GM19397 (cell line): ENCODE results near the gene LAMTOR5.

Source experiments
- ATAC-seq: cut with Tn5 transposase; IDR thresholded peaks from one replicate; pipeline ENCODE4 v1.9.1; 2021; ENCODE audit warnings: mild to moderate bottlenecking, moderate library complexity; ENCODE audit not compliant: unreplicated experiment

LAMTOR5 gene

DNA sequence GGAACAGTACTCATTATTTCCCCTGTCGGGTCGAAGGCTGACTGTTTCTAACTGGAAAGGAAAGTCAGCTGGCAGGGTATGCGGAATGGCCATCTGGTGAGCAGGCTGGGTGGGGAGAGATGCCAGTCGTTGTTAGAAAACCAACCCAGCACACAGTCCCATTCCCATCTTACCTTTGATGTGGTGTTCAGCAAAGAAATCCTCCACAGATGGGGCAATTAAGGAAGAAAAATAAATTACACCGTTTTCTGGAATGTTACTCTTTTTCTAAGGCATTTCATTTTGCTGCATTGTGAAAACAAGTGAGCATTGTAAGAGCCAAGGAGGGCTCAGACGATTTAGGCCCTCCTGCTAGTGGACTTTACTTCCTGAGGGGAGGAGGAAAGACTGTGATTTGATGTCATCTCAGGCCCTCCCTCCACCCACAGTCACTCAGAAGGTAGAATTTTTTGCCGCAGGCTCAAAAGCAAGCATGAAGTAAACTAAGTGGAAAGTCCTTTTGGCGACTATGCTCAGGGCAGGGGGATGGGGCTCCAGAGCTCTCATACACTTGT, 16.7 kb downstream of the LAMTOR5 start, which contains the start of gene SLC16A4:
TSS of gene SLC16A4 (minus strand) at position 335 of the 554 bp plus-strand sequence. CDS start 1,703 bp downstream, outside the sequence.
- no peak for ATAC-seq

DNA sequence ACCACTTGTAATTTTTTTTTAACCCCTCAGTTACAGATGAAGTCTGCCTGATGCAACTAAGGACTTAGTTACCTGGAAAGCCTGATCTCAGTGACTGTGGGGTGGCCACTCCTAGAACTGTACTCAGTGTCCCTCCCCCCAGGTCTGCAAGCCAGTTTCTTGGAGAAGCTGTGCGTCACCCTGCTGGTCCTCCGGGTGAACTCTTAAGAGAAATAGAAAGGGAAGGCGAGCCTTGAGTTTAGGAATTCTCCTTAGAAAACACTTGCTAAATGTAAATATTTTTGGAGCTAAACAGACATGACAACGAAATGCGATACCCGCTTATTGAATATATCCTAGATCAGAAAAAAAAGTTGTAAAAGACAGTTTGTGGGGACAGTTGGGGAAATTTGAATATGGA, 17.4 kb downstream of the LAMTOR5 start:
- no peak for ATAC-seq

DNA sequence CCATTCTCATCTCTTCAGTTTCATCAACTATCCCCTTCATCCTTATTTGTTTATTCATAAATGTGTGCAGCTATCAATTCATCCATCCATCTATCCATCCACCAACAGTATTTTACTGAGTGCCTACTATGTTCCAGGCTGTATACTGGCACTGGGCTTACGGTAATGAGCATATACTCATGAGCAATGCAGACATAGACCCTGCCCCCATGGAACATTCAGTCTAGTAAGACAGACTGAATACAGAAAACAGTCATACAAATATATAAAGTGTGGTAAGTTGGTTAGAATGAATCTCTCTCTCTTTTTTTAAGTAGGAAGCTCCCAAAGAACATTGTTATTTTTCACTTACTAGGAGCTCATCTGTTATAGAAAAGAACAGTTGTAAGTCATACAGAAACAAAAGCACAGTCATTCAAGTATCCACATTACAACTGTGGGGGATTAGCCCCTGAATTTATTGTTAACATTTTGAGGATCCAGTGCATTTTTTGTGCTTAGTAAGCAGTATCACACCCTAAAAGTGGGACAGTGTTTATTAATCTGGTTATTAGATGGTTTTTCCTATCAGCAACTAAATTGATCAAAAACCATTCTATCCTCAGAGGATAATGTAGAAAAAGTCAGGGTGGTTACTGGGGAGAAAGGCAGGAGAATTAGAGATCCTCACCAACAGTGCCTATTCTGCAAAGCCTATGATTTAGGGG, 20.3 kb downstream of the LAMTOR5 start:
- ATAC-seq, result no peak

DNA sequence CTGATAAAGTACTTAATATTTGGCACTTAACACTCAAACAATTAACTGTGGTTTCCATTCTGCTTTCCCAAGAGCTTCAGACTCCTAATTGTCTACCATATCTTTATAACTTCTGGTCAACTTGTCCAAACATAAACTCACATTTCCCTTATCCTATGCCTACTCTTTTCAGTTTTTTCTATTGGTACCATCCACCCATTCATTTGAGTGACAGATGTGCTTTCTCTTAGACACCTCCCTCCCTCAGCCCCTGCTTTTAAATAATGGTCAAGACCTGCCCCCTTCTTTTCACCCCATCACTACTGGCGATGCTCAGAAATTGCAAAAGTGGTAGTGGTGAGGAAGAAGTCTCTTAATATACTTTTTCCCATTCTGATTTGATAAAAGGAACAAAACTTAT, 22.1 kb downstream of the LAMTOR5 start:
- no peak for ATAC-seq

DNA sequence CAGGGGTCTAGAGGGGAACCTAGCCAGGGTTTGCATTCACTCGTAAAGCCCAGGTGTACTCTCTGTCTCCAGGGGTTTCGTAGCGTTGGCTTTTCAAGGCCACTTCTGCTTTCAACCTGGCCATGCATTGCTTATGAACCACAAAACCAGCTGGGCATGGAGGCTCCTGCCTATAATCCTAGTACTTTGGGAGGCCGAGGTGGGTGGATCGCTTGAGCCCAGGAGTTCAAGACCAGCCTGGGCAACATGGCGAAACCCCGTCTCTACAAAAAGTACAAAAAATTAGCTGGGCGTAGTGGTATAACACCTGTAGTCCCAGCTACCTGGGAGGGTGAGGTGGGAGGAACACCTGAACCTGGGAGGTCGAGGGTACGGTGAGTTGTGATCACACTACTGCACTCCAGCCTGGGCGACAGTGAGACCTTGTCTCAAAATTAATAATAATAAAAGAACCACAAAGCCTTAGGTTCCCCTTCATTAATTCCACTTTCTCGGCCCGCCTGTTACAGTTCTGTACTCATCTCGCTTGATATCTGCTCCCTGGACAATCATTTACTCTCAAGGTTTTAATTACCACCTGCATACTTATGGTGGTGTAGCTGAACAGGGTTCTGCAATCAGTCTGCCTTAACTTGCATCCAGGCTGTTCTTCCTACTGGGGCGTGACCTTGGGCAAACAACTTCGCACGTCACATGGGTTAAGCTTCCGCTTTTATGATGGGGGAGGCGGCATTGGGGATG, 22.7 kb downstream of the LAMTOR5 start:
- peak; percentile 62 for ATAC-seq

DNA sequence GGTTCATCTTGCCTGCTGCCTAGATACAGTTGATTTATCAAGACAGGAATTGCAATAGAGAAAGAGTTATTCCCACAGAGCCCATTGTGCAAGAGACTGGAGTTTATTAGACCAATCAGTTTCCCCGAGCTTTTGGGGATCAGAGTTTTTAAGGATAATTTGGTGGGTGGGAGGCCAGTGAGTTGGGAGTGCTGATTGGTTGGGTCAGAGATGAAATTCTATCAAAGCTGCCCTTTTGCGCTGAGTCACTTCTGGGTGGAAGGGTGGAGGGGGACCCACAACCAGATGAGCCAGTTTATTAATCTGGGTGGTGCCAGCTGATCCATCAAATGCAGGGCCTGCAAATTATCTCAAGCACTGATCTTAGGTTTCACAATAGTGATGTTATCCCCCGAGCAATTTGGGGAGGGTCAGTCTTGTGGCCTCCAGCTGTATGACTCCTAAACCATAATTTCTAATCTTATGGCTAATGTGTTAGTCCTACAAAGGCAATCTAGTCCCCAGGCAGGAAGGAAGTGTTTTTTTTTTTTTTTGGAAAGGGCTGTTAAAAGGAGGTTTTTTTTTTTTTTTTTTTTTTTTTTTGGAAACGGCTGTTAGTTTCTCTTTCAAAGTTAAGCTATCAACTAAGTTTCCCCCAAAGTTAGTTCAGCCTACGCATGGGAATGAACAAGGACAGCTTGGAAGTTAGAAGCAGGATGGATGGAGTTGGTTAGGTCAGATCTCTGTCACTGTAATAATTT, 24.1 kb downstream of the LAMTOR5 start:
- ATAC-seq, result no peak

DNA sequence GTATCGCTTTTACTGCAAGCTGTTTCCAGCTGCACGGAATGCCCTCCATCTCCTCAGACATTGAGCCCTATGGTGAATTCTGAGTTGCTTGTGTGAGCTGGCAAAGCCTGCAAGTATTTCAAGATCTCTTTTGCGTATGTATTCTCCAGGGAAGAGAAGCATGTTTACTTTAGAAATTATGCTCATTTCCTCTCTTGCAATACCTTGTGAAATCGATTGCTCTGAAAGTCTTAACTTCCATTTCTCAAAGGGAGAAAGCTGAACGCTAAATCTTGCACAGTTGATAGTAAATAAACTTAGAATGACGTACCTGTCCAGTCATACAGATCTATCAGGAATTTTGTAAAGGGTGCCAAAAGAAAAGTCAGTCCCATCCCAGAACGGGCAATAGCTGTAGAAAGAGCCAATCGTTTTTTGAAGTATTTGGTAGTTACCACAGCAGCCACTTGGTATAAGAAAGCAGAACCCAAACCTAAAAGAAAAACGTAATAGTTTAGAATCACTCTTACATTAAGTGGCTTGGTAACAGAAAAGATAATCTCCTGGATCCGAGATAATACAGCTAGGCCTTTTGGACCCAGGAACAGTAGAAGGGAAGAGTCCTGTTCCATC, 26.7 kb downstream of the LAMTOR5 start:
- no peak for ATAC-seq

DNA sequence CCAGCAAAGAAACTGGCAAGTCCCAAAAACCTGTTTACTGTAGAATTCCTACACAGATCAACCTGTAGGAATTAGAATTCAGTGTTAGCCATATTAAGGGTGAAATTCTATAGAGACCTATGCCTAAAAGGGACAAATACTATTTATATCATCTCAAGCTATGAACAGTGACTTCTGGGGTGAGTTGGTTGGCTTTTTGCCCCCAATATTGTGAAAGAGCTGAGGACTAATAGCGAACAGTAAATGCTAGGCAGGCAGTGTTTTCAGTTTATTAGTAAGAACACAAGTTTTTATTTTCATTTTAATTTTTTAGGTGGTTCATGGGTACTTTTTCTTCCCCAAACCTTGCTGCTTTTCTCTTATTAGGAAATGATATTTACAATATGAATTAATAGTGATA, 32.0 kb downstream of the LAMTOR5 start:
- ATAC-seq, result no peak

DNA sequence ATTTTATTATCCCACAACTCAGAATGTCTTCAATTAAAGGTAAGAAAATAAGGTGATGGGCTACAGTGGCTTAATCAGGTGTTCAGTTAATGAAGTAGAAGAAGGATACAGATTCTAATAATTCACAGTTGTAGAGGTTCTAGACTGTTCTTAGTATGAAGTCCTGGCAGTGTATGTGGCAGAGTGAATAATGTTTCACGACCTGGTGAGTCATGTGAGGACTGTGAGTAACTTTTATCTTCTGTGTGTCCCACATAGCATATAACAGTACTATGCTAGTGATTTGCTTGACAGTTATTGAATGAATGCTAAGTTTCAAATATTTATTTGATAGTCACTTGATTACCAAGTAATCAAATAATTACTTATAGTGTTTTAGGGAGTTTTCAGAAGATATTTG, 36.7 kb downstream of the LAMTOR5 start:
- ATAC-seq, result no peak

DNA sequence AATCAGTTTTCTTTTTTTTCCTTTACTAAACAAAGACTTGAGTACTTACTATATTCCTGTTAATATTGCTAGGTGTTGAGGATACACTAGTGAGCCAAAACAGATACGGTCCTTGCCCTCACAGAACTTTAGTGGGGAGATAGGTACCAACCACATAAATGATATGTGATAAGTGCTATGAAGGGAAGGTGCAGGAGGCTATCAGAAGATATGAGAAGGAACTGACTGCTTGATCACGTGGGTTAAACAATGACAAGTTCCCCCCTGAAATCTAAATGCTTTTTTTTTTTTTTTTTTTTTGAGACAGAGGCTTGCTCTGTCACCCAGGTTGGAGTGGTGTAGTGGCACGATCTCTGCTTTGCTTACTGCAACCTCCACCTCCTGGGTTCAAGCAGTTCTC, 43.3 kb downstream of the LAMTOR5 start:
- no peak for ATAC-seq

DNA sequence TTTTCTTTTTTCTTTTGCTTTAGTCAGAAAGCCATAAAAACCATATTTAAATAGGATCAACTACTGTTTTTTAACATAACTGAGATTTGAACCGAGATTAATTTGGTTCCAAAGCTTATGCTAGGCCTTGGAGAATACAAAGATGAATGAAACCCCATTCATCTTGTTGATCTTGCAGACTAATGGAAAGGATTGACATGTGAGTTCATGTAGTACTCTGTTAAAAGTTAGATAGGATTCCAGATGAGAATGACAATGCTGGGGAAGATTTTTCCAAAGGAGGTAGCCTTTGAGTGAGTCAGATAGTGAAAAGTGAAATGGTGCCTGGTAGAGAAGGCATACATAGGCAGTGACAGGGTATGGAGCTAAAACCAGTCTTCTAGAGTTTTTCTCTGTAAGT, 45.6 kb downstream of the LAMTOR5 start:
- ATAC-seq, result no peak

DNA sequence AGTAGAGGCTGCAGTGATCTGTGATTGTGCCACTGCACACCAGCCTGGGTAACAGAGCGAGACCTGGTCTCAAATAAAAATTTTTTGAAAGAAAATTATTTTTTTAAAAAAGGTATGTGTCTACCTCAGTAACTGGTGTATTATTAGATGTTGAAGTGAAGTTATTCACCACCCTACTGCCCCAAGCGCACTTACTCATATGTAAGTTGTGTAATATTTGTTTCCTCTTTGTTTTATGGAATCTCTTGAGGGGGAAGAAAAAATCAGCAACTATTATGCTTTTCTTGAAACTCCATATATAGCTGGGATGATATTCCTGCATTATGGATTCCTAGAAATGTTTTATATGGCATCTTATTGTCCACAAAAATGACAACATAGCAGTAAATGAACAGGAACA, 47.1 kb downstream of the LAMTOR5 start:
- no peak for ATAC-seq

DNA sequence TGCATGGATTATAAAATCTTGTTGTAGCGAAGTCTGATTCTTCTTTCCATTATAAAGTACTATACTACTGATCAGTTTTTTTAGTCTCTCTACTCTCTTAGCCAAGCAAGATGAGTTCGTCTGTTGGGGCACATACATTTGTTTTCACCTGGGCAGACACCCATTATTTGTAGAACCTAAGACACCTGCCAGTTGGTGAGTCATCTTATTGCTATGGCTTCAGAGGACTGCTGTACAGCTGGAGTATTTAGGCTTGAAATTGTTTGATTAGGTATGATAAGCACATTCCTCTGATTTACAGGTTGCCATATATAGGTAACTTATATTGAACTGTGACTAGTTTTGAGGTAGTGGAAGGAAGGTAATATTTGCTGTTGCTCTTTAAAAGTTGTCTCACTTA, 51.1 kb downstream of the LAMTOR5 start:
- ATAC-seq, result no peak

DNA sequence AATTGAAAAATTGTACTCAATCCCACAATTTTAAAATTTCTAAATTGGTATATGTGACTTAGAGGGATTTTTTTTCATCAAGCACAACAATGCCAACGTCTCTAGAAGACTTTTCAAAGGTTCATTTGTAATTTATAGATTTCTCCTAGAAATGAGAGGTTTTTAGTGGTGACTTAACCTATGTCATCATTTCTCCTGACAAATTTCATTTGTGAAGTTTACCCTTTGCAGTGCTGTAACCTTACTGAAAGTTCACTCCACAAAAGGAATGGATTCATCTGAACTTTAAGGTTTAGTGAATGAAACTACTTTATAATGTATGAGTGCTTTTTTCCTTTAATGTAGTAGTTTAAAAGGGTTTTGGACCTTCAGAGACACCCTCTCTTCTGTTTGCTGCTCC, 52.2 kb downstream of the LAMTOR5 start:
- ATAC-seq, result no peak
